GM10248 (cell line): ENCODE results near the gene RBM38.

Experiments
- CTCF ChIA-PET: fragments of 300-600 bp; sonication (Branson Sonifier 250); formaldehyde crosslinking; extraction: SDS; loops from one replicate; lab custom pipeline; 2021; ENCODE audit warnings: antibody characterized with exemption; lab: Yijun Ruan, JAX
- POLR2A ChIA-PET: fragments of 350-650 bp; sonication (Branson Sonifier 250); formaldehyde crosslinking; extraction: SDS; loops from one replicate; lab custom pipeline; 2020; ENCODE audit warnings: antibody characterized with exemption; lab: Yijun Ruan, JAX
- DNase-seq: peaks from one replicate; pipeline ENCODE4 v3.0.0; 2012; ENCODE audit errors: extremely low spot score
- CTCF ChIP-seq: IDR thresholded peaks from 2 replicates; pipeline ENCODE4 v1.5.1; 2012; ENCODE audit warnings: mild to moderate bottlenecking, low read depth; ENCODE audit errors: extremely low read depth, missing control alignments, control extremely low read depth

The RBM38 gene

GRCh38 chr20:57384953-57385761 is 6.0 kb upstream of the RBM38 start:
- no peak for TF ChIP-seq CTCF
- no peak for DNase-seq
- ChIA-PET CTCF (interaction anchor here (1.0 to 5.4 kb wide), 3 partner anchors 109 to 114 kb away, joined by 3 to 17 read pairs (median 4); no protein-coding TSS in a partner anchor), POLR2A (no interaction called here)

GRCh38 chr20:57385940-57386339 is 5.3 kb upstream of the RBM38 start:
- TF ChIP-seq CTCF = no peak
- ChIA-PET CTCF (interaction anchor here (1.0 to 5.4 kb wide), 2 partner anchors 110 to 113 kb away, joined by 3 to 17 read pairs; no protein-coding TSS in a partner anchor), POLR2A (no interaction called here)

GRCh38 chr20:57386762-57387161 is 4.4 kb upstream of the RBM38 start:
- no peak for DNase-seq
- TF ChIP-seq CTCF = no peak
- ChIA-PET POLR2A (interaction anchor here (1.3 kb wide), 1 partner anchor 11 kb away, joined by 5 read pairs; no protein-coding TSS in a partner anchor), CTCF (interaction anchor here (5.4 kb wide), 1 partner anchor 109 kb away, joined by 17 read pairs; no protein-coding TSS in a partner anchor)

More at GRCh38 chr20:57385940-57386339, 5.3 kb upstream of the RBM38 start:
- DNase-seq = no peak

- TF ChIP-seq CTCF = no peak
- POLR2A ChIA-PET = interaction anchor here (1.3 kb wide), 1 partner anchor 10 kb away, joined by 5 read pairs; no protein-coding TSS in a partner anchor
- no peak for DNase-seq
- CTCF ChIA-PET = interaction anchor here (1.2 to 5.4 kb wide), 3 partner anchors 9 to 109 kb away, joined by 3 to 17 read pairs (median 4); no protein-coding TSS in a partner anchor
These were observed 3.7 kb upstream of the RBM38 start for GRCh38 chr20:57387463-57387862.

GRCh38 chr20:57387945-57388371 is 3.2 kb upstream of the RBM38 start:
- no peak for DNase-seq
- TF ChIP-seq CTCF = no peak
- CTCF ChIA-PET = interaction anchor here (0.9 to 5.4 kb wide), 6 partner anchors 9 to 118 kb away, joined by 3 to 17 read pairs (median 4); no protein-coding TSS in a partner anchor
- POLR2A ChIA-PET = interaction anchor here (1.1 to 1.3 kb wide), 2 partner anchors 10 to 18 kb away, joined by 5 read pairs; no protein-coding TSS in a partner anchor

- ChIA-PET CTCF (interaction anchor here (0.9 to 5.4 kb wide), 13 partner anchors 8 to 117 kb away, joined by 3 to 18 read pairs (median 4); no protein-coding TSS in a partner anchor), POLR2A (interaction anchor here (1.1 to 2.4 kb wide), 3 partner anchors 9 to 17 kb away, joined by 5 to 15 read pairs (median 6); no protein-coding TSS in a partner anchor)
- DNase-seq = peak; percentile 85
- peak; percentile 56 for TF ChIP-seq CTCF
These were observed 2.1 kb upstream of the RBM38 start for GRCh38 chr20:57388953-57389694.
